GM12873 (cell line): ENCODE results near the gene HERPUD1.

Experiments used
- CTCF ChIP-seq: IDR thresholded peaks from 2 replicates; pipeline ENCODE4 v1.5.1; 2012; ENCODE audit warnings: low read depth, mild to moderate bottlenecking, moderate library complexity, low read length, control low read depth; ENCODE audit not compliant: insufficient read depth; ENCODE audit errors: missing control alignments

HERPUD1 gene

GRCh38 chr16:56966093-56966475, 34.1 kb downstream of the HERPUD1 start:
- TF ChIP-seq CTCF = no peak

GRCh38 chr16:56967733-56968132, 35.8 kb downstream of the HERPUD1 start:
- no peak for TF ChIP-seq CTCF

GRCh38 chr16:56969769-56970168, 37.8 kb downstream of the HERPUD1 start:
- no peak for TF ChIP-seq CTCF

GRCh38 chr16:56970934-56971767, 39.2 kb downstream of the HERPUD1 start:
- no peak for TF ChIP-seq CTCF

- no peak for TF ChIP-seq CTCF
Observed at GRCh38 chr16:56971768-56972043, 39.8 kb downstream of the HERPUD1 start.

- TF ChIP-seq CTCF = no peak
Observed at GRCh38 chr16:56972403-56973293, 40.7 kb downstream of the HERPUD1 start.

GRCh38 chr16:56973294-56973689, 41.4 kb downstream of the HERPUD1 start:
- TF ChIP-seq CTCF = no peak
